GM12892 (cell line): ENCODE results near the gene NCOA4.

ENCODE experiments used
- POLR2A ChIP-seq: IDR thresholded peaks from 2 replicates; pipeline ENCODE4 v1.6.1; 2011; ENCODE audit warnings: low read depth, low read length, control low read depth
- POLR2AphosphoS5 ChIP-seq: IDR thresholded peaks from 2 replicates; pipeline ENCODE4 v1.6.1; 2011; ENCODE audit warnings: low read depth, low read length, control low read depth
- TAF1 ChIP-seq: IDR thresholded peaks from 2 replicates; pipeline ENCODE4 v1.6.1; 2011; ENCODE audit warnings: low read depth, mild to moderate bottlenecking, control low read depth, low read length, borderline replicate concordance

- peak; percentile 61; the same call in 1 of the 2 replicates for TF ChIP-seq POLR2A
- peak; percentile 45; the same call in 1 of the 2 replicates for TF ChIP-seq POLR2AphosphoS5
- no peak for TF ChIP-seq TAF1
Measured at GRCh38 chr10:46022978-46023702, 7.3 kb downstream of the NCOA4 start.
